SK-N-SH treated with all-trans-retinoic acid at 6 μM for 48 hours (cell line): Measurements from ENCODE around the gene PCSK1.

Experiments
- RARB ChIP-seq: fragments of 250-450 bp; sonication (Bioruptor Pico); IDR thresholded peaks from 2 replicates; pipeline ENCODE4 v1.8.0; 2021; ENCODE audit warnings: mild to moderate bottlenecking, moderate library complexity
- TCF4 ChIP-seq: fragments of 250-450 bp; sonication (Bioruptor Pico); IDR thresholded peaks from 2 replicates; pipeline ENCODE4 v1.8.0; 2021; ENCODE audit warnings: mild to moderate bottlenecking, moderate library complexity, borderline replicate concordance
- TF ChIP-seq, protein P1 (sequence below): fragments of 250-450 bp; sonication (Bioruptor Pico); IDR thresholded peaks from 2 replicates; pipeline ENCODE4 v1.5.1; 2020; ENCODE audit warnings: low read depth, mild to moderate bottlenecking, moderate library complexity

DNA sequence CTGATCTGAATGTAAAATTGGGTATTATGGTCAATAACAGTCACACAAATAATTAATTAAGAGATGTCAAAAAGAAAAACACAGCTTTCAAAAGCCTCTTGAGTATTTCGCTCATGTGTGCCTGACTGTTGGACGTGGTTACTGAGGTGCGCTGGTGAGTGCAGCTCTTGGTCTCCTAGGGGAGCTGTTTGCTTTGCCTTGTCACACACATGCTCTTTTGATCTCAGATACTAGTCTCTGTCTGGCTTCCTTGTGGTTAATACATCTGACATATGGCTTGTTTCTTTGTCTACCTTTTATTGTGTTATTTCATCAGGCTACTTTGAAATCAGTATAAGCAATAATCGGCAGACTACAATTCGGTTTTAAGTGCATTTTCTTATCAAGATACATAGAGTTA is 51.5 kb downstream of the PCSK1 start:
- TF ChIP-seq, protein P1, sequence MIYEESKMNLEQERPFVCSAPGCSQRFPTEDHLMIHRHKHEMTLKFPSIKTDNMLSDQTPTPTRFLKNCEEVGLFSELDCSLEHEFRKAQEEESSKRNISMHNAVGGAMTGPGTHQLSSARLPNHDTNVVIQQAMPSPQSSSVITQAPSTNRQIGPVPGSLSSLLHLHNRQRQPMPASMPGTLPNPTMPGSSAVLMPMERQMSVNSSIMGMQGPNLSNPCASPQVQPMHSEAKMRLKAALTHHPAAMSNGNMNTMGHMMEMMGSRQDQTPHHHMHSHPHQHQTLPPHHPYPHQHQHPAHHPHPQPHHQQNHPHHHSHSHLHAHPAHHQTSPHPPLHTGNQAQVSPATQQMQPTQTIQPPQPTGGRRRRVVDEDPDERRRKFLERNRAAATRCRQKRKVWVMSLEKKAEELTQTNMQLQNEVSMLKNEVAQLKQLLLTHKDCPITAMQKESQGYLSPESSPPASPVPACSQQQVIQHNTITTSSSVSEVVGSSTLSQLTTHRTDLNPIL (CRISPR knock-in tag): no peak
- TF ChIP-seq RARB (no peak), TCF4 (CRISPR knock-in tag) (no peak)
